Lower leg skin (tissue), 4 donors: Measurements from ENCODE around the gene PDGFC. TPM values are rescaled to one million over a fixed set of nuclear protein-coding genes. Genes with fewer than 3 reads are reported as not detected.

Source experiments
- DNase-seq, 2 donors: peaks; one replicate each; pipeline ENCODE4 v3.0.0-alpha.2; 2019; ENCODE audit warnings: low spot score in 2 of 2
- H3K4me3 ChIP-seq: fragments of 200-600 bp; sonication (generic); 2 replicates; pipeline ENCODE4 v1.5.1; 2017; ENCODE audit warnings: mild to moderate bottlenecking, low read depth; ENCODE audit not compliant: poor library complexity, severe bottlenecking
- POLR2A ChIP-seq, 2 donors: fragments of 450-650 bp; IDR thresholded peaks; one replicate each; pipeline ENCODE4 v1.6.1; 2016 to 2017; ENCODE audit warnings: antibody characterized with exemption in 2 of 2, mild to moderate bottlenecking in 1 of 2, moderate library complexity in 1 of 2
- WGBS, 2 donors: methylation state at CpG; one replicate each; pipeline ENCODE4 v1.1.5; 2018; 5-methylcytosine and 5-hydroxymethylcytosine counted together
- intact Hi-C: fragments of 100-400 bp; cut with DNase I; formaldehyde crosslinking; loops from one replicate; pipeline ENCODE4 v1.15.0; 2023; ENCODE audit warnings: low total_unique reads
- total RNA-seq, 4 donors: library from RNA; depleted of rRNA; stranded (reverse); fragments of >200 nt; gene quantifications; one replicate each; pipeline ENCODE4 v1.1.0, GENCODE V29; 2016
- TF ChIP-seq, protein P1 (sequence below), 3 donors: fragments of 450-650 bp; IDR thresholded peaks; one replicate each; pipeline ENCODE4 v1.5.1; 2016; ENCODE audit warnings: antibody characterized with exemption in 3 of 3, mild to moderate bottlenecking in 3 of 3, moderate library complexity in 2 of 3

The PDGFC gene
- total RNA-seq, 4 donors from 2014 or later, result 18.9 to 24.4 (median 21.0) TPM

DNA sequence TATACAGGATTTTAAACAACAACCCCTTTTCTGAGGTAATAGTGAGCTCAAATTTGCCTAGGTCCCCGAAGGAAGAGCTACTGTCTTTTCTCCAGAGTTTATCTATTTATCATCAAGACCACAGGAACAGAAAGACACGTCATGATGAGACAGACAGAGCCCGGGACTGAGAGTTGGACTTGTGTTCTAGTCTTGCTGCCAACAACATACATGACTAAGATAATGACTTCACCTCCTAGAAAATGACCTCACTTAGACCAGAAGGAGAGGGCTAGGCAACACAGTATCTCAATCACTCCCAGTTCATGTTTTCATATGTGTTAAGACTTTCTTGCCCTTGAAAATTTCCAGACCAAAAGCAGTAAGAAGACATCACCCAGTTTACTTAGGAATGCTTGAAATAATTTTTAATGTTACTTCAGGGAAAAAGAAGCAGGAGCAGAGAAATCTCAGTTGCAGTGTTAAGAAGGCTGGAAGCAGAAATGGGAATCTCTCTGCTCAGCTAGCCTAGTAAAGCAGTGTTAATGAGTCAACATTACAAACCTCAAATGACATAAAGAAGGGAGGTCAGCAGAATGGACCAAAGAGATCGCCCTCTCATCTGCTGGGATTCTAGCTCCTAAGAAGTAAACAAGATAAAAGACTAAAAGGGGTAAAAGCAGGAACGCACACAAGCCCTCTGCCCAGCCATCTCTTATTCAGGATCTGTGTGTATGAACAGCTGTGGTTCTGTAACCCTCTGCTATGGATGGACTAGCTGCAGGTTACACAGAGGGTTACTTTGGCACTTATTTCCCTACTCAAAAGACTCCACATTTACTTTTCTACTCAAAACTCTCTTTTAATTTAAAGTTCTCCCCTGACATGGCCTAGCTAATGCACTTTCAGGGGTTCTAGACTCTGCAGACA lies 24.8 kb downstream of the PDGFC start:
- TF ChIP-seq POLR2A (IDR thresholded peaks at IDR 0.05), result no peak
- TF ChIP-seq, protein P1, sequence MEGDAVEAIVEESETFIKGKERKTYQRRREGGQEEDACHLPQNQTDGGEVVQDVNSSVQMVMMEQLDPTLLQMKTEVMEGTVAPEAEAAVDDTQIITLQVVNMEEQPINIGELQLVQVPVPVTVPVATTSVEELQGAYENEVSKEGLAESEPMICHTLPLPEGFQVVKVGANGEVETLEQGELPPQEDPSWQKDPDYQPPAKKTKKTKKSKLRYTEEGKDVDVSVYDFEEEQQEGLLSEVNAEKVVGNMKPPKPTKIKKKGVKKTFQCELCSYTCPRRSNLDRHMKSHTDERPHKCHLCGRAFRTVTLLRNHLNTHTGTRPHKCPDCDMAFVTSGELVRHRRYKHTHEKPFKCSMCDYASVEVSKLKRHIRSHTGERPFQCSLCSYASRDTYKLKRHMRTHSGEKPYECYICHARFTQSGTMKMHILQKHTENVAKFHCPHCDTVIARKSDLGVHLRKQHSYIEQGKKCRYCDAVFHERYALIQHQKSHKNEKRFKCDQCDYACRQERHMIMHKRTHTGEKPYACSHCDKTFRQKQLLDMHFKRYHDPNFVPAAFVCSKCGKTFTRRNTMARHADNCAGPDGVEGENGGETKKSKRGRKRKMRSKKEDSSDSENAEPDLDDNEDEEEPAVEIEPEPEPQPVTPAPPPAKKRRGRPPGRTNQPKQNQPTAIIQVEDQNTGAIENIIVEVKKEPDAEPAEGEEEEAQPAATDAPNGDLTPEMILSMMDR (IDR thresholded peaks at IDR 0.05), result no peak
- DNase-seq, result peak in 1 of 2 donors; percentile 42
- WGBS, 2 donors, result 40 to 45% methylated on average over 5 of the region's 5 CpGs
- H3K4me3 ChIP-seq, result no peak overlapping the region
- intact Hi-C loops, result no loop called here

DNA sequence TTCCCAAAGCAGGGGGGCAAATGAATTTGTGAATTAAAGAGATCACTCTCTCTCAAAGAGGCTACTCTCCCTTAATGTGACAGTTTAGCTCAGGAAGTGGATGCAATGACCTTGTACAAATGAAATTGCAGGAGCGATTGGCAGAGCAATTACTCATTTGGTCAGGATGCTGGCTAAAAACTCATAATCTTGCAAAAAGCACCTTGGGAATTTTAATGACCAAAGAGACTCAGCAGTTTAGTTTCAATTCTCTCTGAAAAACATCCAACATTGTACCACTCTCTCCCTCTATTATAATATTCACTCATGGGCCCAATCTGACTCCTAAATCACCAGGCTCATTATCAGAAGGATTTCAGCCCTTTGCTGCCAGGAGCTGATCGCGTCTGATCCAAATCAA lies 26.1 kb downstream of the PDGFC start:
- TF ChIP-seq, protein P1 (IDR thresholded peaks at IDR 0.05), result no peak
- TF ChIP-seq POLR2A (IDR thresholded peaks at IDR 0.05), result no peak
- no peak overlapping the region for H3K4me3 ChIP-seq
- intact Hi-C loops, result no loop called here
- WGBS, 2 donors, result 26% methylated on average over 3 of the region's 3 CpGs
- no peak for DNase-seq

- TF ChIP-seq, protein P1 (IDR thresholded peaks at IDR 0.05), result no peak
- TF ChIP-seq POLR2A (IDR thresholded peaks at IDR 0.05), result no peak
- no peak for DNase-seq
- no peak overlapping the region for H3K4me3 ChIP-seq
- WGBS, 2 donors, result 70 to 71% methylated on average over 4 of the region's 4 CpGs
- intact Hi-C loops, result no loop called here
Observed at GRCh38 chr4:156942991-156943390, 28.6 kb downstream of the PDGFC start.

DNA sequence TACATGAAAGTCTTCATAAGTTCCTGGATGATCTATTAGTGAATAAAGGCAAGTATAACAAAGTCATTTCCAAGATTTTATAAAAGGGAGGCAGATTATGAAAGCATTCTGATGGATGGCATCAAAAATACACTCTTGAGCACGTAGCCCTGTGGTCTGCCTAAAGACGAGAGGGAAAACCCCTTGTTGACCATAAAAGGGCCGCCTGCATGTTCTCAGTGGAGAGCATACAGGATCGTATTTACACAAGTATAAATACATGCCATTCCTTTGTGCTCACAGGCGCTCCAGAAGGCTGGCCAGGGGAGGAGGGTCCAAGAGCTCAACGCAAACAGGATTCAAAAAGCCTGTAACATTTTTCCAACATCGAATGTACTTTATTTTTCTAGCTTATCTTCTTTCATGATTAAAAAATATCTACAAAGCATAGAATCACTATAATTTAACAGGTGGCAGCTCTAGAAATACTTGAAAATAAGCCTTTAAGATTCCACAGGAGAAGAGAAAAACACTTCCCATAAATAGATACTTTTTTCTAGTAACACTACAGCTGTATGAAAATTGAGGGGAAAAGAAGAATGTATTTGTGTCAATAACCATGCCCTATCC lies 29.6 kb downstream of the PDGFC start:
- intact Hi-C loops, result no loop called here
- whole genome bisulfite sequencing, 2 donors, result 36 to 52% methylated on average over 7 of the region's 7 CpGs
- no peak overlapping the region for H3K4me3 ChIP-seq
- TF ChIP-seq POLR2A (IDR thresholded peaks at IDR 0.05), result no peak
- TF ChIP-seq, protein P1 (IDR thresholded peaks at IDR 0.05), result no peak
- no peak for DNase-seq

DNA sequence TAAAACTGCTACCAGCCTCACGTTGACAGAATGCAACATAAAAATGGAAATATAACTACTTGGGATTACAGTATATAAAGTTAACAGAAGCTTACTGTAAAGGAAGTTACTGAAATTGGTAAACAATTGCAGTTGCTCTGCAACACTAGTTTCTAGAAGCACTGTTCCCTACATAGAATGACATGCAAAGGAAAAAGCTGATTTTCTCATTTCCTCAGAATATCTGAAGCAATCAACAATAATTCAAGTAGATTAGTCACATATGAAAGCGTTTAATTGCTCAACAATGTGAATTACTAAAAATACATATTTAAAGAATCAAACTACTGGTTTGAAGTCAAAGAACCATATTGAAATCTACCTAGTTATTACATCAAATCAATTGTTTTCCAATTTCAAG lies 31.8 kb downstream of the PDGFC start:
- no peak for DNase-seq
- TF ChIP-seq, protein P1 (IDR thresholded peaks at IDR 0.05), result no peak
- no peak for TF ChIP-seq POLR2A (IDR thresholded peaks at IDR 0.05)
- no peak overlapping the region for H3K4me3 ChIP-seq
- 43 to 48% methylated on average over 2 of the region's 2 CpGs for whole genome bisulfite sequencing, 2 donors
- intact Hi-C loops, result no loop called here
